Measurements from ENCODE around the gene DNAJC13.

DNA sequence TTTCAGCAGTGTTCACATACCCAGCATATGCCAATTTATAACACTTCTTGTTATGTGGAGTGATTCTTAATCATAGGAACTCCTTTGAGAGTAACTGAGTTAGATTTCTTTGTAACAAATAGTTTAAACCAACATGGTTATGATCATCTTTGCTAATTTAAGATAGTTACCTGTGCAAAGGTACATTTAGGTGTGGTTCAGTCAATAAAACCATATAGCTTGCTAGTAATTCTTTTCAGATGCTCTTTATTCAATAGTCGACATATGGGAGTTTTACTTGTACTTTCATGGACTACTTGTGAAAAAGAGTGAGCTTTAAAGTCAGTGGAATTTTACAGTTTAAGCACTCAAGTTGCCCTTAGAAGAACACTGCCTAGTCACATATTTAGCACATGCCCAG lies 5.2 kb downstream of the DNAJC13 start:
- TF ChIP-seq POLR2A (IDR thresholded peaks at IDR 0.05; ENCODE audit: low read length): no peak
- TF ChIP-seq NFE2L2 (conservative IDR thresholded peaks at IDR 0.05; ENCODE audit: low read length): no peak
- TF ChIP-seq EHMT2 (IDR thresholded peaks at IDR 0.05; ENCODE audit: low read depth): no peak
- TF ChIP-seq ZFP36 (IDR thresholded peaks at IDR 0.05; ENCODE audit: borderline replicate concordance, partially characterized antibody): no peak
- TF ChIP-seq EP300 (IDR thresholded peaks at IDR 0.05): no peak
- TF ChIP-seq, protein P1, sequence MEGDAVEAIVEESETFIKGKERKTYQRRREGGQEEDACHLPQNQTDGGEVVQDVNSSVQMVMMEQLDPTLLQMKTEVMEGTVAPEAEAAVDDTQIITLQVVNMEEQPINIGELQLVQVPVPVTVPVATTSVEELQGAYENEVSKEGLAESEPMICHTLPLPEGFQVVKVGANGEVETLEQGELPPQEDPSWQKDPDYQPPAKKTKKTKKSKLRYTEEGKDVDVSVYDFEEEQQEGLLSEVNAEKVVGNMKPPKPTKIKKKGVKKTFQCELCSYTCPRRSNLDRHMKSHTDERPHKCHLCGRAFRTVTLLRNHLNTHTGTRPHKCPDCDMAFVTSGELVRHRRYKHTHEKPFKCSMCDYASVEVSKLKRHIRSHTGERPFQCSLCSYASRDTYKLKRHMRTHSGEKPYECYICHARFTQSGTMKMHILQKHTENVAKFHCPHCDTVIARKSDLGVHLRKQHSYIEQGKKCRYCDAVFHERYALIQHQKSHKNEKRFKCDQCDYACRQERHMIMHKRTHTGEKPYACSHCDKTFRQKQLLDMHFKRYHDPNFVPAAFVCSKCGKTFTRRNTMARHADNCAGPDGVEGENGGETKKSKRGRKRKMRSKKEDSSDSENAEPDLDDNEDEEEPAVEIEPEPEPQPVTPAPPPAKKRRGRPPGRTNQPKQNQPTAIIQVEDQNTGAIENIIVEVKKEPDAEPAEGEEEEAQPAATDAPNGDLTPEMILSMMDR (IDR thresholded peaks at IDR 0.05): no peak
- TF ChIP-seq, protein P2, sequence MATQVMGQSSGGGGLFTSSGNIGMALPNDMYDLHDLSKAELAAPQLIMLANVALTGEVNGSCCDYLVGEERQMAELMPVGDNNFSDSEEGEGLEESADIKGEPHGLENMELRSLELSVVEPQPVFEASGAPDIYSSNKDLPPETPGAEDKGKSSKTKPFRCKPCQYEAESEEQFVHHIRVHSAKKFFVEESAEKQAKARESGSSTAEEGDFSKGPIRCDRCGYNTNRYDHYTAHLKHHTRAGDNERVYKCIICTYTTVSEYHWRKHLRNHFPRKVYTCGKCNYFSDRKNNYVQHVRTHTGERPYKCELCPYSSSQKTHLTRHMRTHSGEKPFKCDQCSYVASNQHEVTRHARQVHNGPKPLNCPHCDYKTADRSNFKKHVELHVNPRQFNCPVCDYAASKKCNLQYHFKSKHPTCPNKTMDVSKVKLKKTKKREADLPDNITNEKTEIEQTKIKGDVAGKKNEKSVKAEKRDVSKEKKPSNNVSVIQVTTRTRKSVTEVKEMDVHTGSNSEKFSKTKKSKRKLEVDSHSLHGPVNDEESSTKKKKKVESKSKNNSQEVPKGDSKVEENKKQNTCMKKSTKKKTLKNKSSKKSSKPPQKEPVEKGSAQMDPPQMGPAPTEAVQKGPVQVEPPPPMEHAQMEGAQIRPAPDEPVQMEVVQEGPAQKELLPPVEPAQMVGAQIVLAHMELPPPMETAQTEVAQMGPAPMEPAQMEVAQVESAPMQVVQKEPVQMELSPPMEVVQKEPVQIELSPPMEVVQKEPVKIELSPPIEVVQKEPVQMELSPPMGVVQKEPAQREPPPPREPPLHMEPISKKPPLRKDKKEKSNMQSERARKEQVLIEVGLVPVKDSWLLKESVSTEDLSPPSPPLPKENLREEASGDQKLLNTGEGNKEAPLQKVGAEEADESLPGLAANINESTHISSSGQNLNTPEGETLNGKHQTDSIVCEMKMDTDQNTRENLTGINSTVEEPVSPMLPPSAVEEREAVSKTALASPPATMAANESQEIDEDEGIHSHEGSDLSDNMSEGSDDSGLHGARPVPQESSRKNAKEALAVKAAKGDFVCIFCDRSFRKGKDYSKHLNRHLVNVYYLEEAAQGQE (IDR thresholded peaks at IDR 0.05): no peak
- TF ChIP-seq, protein P3, sequence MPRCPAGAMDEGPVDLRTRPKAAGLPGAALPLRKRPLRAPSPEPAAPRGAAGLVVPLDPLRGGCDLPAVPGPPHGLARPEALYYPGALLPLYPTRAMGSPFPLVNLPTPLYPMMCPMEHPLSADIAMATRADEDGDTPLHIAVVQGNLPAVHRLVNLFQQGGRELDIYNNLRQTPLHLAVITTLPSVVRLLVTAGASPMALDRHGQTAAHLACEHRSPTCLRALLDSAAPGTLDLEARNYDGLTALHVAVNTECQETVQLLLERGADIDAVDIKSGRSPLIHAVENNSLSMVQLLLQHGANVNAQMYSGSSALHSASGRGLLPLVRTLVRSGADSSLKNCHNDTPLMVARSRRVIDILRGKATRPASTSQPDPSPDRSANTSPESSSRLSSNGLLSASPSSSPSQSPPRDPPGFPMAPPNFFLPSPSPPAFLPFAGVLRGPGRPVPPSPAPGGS (IDR thresholded peaks at IDR 0.05): no peak
- TF ChIP-seq HOXB5 (CRISPR knock-in tag; IDR thresholded peaks at IDR 0.05): no peak
- TF ChIP-seq FOSL2 (IDR thresholded peaks at IDR 0.05): no peak
- no peak for TF ChIP-seq FOSL2 (CRISPR knock-in tag; IDR thresholded peaks at IDR 0.05)
